Glutamatergic neuron (in vitro differentiated cells): ENCODE data around the gene NKPD1. TPM values are rescaled to one million over a fixed set of nuclear protein-coding genes. Genes with fewer than 3 reads are reported as not detected.

Source experiments
- DNase-seq: peaks from one replicate; pipeline ENCODE4 v3.0.0; 2022
- H3K27ac Mint-ChIP-seq: one replicate; pipeline ENCODE4 v1.8.0; 2020; ENCODE audit warnings: mild to moderate bottlenecking, mixed read lengths, inconsistent platforms; ENCODE audit not compliant: unreplicated experiment
- H3K27me3 Mint-ChIP-seq: one replicate; pipeline ENCODE4 v1.8.0; 2020; ENCODE audit warnings: mild to moderate bottlenecking, moderate library complexity, mixed read lengths, inconsistent platforms; ENCODE audit not compliant: unreplicated experiment
- H3K36me3 Mint-ChIP-seq: one replicate; pipeline ENCODE4 v1.8.0; 2020; ENCODE audit warnings: mild to moderate bottlenecking, mixed read lengths, inconsistent platforms; ENCODE audit not compliant: unreplicated experiment
- H3K4me1 Mint-ChIP-seq: one replicate; pipeline ENCODE4 v1.8.0; 2020; ENCODE audit warnings: mild to moderate bottlenecking, low read depth, mixed read lengths, inconsistent platforms; ENCODE audit not compliant: unreplicated experiment
- H3K4me3 Mint-ChIP-seq: one replicate; pipeline ENCODE4 v1.8.0; 2020; ENCODE audit warnings: mild to moderate bottlenecking, mixed read lengths, inconsistent platforms; ENCODE audit not compliant: unreplicated experiment
- H3K9me3 Mint-ChIP-seq: one replicate; pipeline ENCODE4 v1.8.0; 2020; ENCODE audit warnings: mild to moderate bottlenecking, moderate library complexity, mixed read lengths, inconsistent platforms; ENCODE audit not compliant: unreplicated experiment
- CTCF ChIP-seq: fragments of 200-600 bp; sonication (generic); IDR thresholded peaks from one replicate; pipeline ENCODE4 v1.5.0; 2021; ENCODE audit not compliant: partially characterized antibody, unreplicated experiment
- total RNA-seq: library from RNA; stranded (reverse); fragmentation: NEBNext Ultra II Directional; extraction: Animal tissue kit (Norgen Biotek cat#: 25700); gene quantifications from one replicate; pipeline ENCODE4 v1.2.1, GENCODE V29; 2021; ENCODE audit not compliant: unreplicated experiment

Gene NKPD1
- total RNA-seq, 1 donor from 2014 or later: 1.2 TPM

GRCh38 chr19:45168767-45169351 lies 8.1 kb upstream of the NKPD1 start:
- peaks cover 12% of the 10 kb centered on the region for H3K4me1 Mint-ChIP-seq
- H3K9me3 Mint-ChIP-seq: peaks cover 15% of the 10 kb centered on the region
- no peak overlapping the region for H3K27ac Mint-ChIP-seq
- H3K36me3 Mint-ChIP-seq: no peaks in the 10 kb centered on the region
- H3K4me3 Mint-ChIP-seq: no peak overlapping the region
- TF ChIP-seq CTCF: no peak
- DNase-seq: no peak
- peaks cover 9% of the 10 kb centered on the region for H3K27me3 Mint-ChIP-seq

GRCh38 chr19:45166723-45167252 lies 6.0 kb upstream of the NKPD1 start:
- H3K4me3 Mint-ChIP-seq: peak overlapping the region; percentile 74
- peaks cover 16% of the 10 kb centered on the region for H3K4me1 Mint-ChIP-seq
- no peaks in the 10 kb centered on the region for H3K36me3 Mint-ChIP-seq
- peaks cover 14% of the 10 kb centered on the region for H3K9me3 Mint-ChIP-seq
- peaks cover 9% of the 10 kb centered on the region for H3K27me3 Mint-ChIP-seq
- peak overlapping the region; percentile 98 for H3K27ac Mint-ChIP-seq
- peak; percentile 76 for DNase-seq
- TF ChIP-seq CTCF: no peak

- Mint-ChIP-seq H3K27me3 (peaks cover 4% of the 10 kb centered on the region), H3K27ac (no peak overlapping the region), H3K4me3 (no peak overlapping the region), H3K36me3 (no peaks in the 10 kb centered on the region), H3K9me3 (peaks cover 14% of the 10 kb centered on the region), H3K4me1 (peaks cover 21% of the 10 kb centered on the region)
- DNase-seq: peak; percentile 54
- no peak for TF ChIP-seq CTCF
Measured at GRCh38 chr19:45164577-45165335, 4.0 kb upstream of the NKPD1 start.

- H3K9me3 Mint-ChIP-seq: peaks cover 14% of the 10 kb centered on the region
- no peak for DNase-seq
- H3K27ac Mint-ChIP-seq: peak overlapping the region; percentile 82
- H3K36me3 Mint-ChIP-seq: no peaks in the 10 kb centered on the region
- H3K4me1 Mint-ChIP-seq: peaks cover 21% of the 10 kb centered on the region
- no peak overlapping the region for H3K4me3 Mint-ChIP-seq
- H3K27me3 Mint-ChIP-seq: peaks cover 4% of the 10 kb centered on the region
- TF ChIP-seq CTCF: no peak
Measured at GRCh38 chr19:45163751-45164460, 3.1 kb upstream of the NKPD1 start.
